B cell (primary cell): ENCODE data around the gene C16orf92. TPM values are rescaled to one million over a fixed set of nuclear protein-coding genes. Genes with fewer than 3 reads are reported as not detected.

ENCODE experiments used
- ATAC-seq: fragments of 200-7000 bp; cut with Tn5 transposase; one replicate; pipeline ENCODE4 v1.10.0; 2021; ENCODE audit warnings: low read depth, mild to moderate bottlenecking, moderate number of reproducible peaks, moderate library complexity
- CTCF ChIA-PET: fragments of 350-600 bp; sonication (Branson Sonifier 250); formaldehyde crosslinking; loops from one replicate; lab custom pipeline; 2021; ENCODE audit warnings: antibody characterized with exemption, inconsistent platforms; lab: Charles Lee
- POLR2A ChIA-PET: fragments of 350-600 bp; sonication (Branson Sonifier 250); formaldehyde crosslinking; loops from one replicate; lab custom pipeline; 2021; ENCODE audit warnings: antibody characterized with exemption; lab: Charles Lee
- DNase-seq: peaks from one replicate; pipeline ENCODE4 v3.0.0; 2013
- H2AFZ ChIP-seq: 2 replicates; pipeline ENCODE4 v1.6.1; 2012; ENCODE audit warnings: mild to moderate bottlenecking, low read depth, low read length; ENCODE audit not compliant: insufficient read depth, poor library complexity, severe bottlenecking
- H3K27ac ChIP-seq, 2 donors: 1 replicate in 1 of 2; 2 replicates in 1 of 2; pipeline ENCODE4 v1.5.1; 2012 to 2013; ENCODE audit warnings: low read length in 2 of 2, mild to moderate bottlenecking in 2 of 2, moderate library complexity in 1 of 2
- H3K27me3 ChIP-seq, 4 experiments: fragments of 200-600 bp in 1 of 4; sonication (generic) in 1 of 4; replicated peaks in 1 of 4; 1 replicate in 2 of 4; 2 replicates in 2 of 4; pipeline versions ENCODE4 v1.6.1 to v1.7.0; 2013 to 2016; ENCODE audit warnings: low read length in 3 of 4, mild to moderate bottlenecking in 2 of 4, mixed read lengths in 1 of 4, moderate library complexity in 1 of 4; ENCODE audit not compliant: insufficient read depth in 4 of 4, control insufficient read depth in 3 of 4; ENCODE audit errors: control extremely low read depth in 1 of 4
- H3K36me3 ChIP-seq, 2 experiments: replicated peaks in 1 of 2; 1 replicate in 1 of 2; 2 replicates in 1 of 2; pipeline versions ENCODE4 v1.6.1 to v1.7.1; 2013; ENCODE audit warnings: low read length in 1 of 2; ENCODE audit not compliant: insufficient read depth in 2 of 2, control insufficient read depth in 1 of 2; ENCODE audit errors: control extremely low read depth in 1 of 2, extremely low read depth in 1 of 2
- H3K4me1 ChIP-seq, 2 donors: fragments of 200-600 bp in 1 of 2; sonication (generic) in 1 of 2; 1 replicate in 1 of 2; 2 replicates in 1 of 2; pipeline versions ENCODE4 v1.5.1 to v1.6.1; 2013 to 2017; ENCODE audit warnings: low read length in 2 of 2; ENCODE audit not compliant: control insufficient read depth in 2 of 2, insufficient read depth in 2 of 2
- H3K4me2 ChIP-seq: replicated peaks from 2 replicates; pipeline ENCODE3; 2012; ENCODE audit warnings: mild to moderate bottlenecking, low read depth, low read length; ENCODE audit not compliant: poor library complexity, severe bottlenecking
- H3K4me3 ChIP-seq, 5 experiments: fragments of 200-600 bp in 1 of 5; sonication (generic) in 1 of 5; 1 replicate in 3 of 5; 2 replicates in 2 of 5; pipeline versions ENCODE4 v1.5.1 to v1.7.0; 2011 to 2016; ENCODE audit warnings: low read length in 4 of 5, mild to moderate bottlenecking in 4 of 5, low read depth in 2 of 5, control low read depth in 1 of 5, moderate library complexity in 1 of 5; ENCODE audit not compliant: insufficient read depth in 1 of 5; ENCODE audit errors: control extremely low read depth in 1 of 5, extremely low read depth in 1 of 5
- H3K79me2 ChIP-seq: fragments of 200-600 bp; sonication (generic); one replicate; pipeline ENCODE4 v1.6.0; 2016; ENCODE audit warnings: low read length; ENCODE audit not compliant: control insufficient read depth, insufficient read depth
- H3K9ac ChIP-seq: fragments of 200-600 bp; sonication (generic); 2 replicates; pipeline ENCODE4 v1.6.1; 2017; ENCODE audit warnings: mild to moderate bottlenecking, low read length, moderate library complexity
- H3K9me3 ChIP-seq, 3 donors: one replicate each; pipeline versions ENCODE4 v1.6.1 to v1.7.1; 2013; ENCODE audit warnings: low read length in 2 of 3; ENCODE audit not compliant: control insufficient read depth in 2 of 3, insufficient read depth in 1 of 3; ENCODE audit errors: control extremely low read depth in 1 of 3
- H4K20me1 ChIP-seq: 2 replicates; pipeline ENCODE4 v1.6.0; 2012; ENCODE audit warnings: mild to moderate bottlenecking, low read length; ENCODE audit not compliant: insufficient read depth, control insufficient read depth, poor library complexity, severe bottlenecking
- H3K27ac Mint-ChIP-seq: one replicate; pipeline ENCODE4 v1.8.0; 2021; ENCODE audit warnings: mixed read lengths
- H3K27me3 Mint-ChIP-seq: one replicate; pipeline ENCODE4 v1.8.0; 2021; ENCODE audit warnings: mixed read lengths
- H3K4me1 Mint-ChIP-seq: one replicate; pipeline ENCODE4 v1.8.0; 2021; ENCODE audit warnings: mixed read lengths
- H3K4me3 Mint-ChIP-seq: one replicate; pipeline ENCODE4 v1.8.0; 2021; ENCODE audit warnings: mixed read lengths
- H3K9me3 Mint-ChIP-seq: one replicate; pipeline ENCODE4 v1.8.0; 2022; ENCODE audit warnings: mixed read lengths; ENCODE audit not compliant: insufficient read depth
- EZH2 ChIP-seq: IDR thresholded peaks from 2 replicates; pipeline ENCODE4 v1.6.1; 2012; ENCODE audit warnings: borderline replicate concordance, low read depth, mild to moderate bottlenecking, moderate library complexity, low read length; ENCODE audit not compliant: insufficient read depth, poor library complexity, severe bottlenecking
- WGBS: methylation state at CpG from one replicate; pipeline ENCODE4 v1.1.5; 2013; ENCODE audit warnings: missing lambda C conversion rate; ENCODE audit not compliant: insufficient coverage; 5-methylcytosine and 5-hydroxymethylcytosine counted together
- intact Hi-C: fragments of 100-400 bp; cut with micrococcal nuclease; formaldehyde crosslinking; loops from one replicate; pipeline ENCODE4 v1.10.0; 2022
- polyA plus RNA-seq: library from polyadenylated mRNA; depleted of rRNA; stranded (reverse); fragments of >200 nt; gene quantifications from 2 replicates; pipeline ENCODE4 v1.2.3, GENCODE V29; 2012
- total RNA-seq, 2 donors: library from RNA; stranded (reverse); fragments of 120-200 nt in 1 of 2; gene quantifications; 1 replicate in 1 of 2; 2 replicates in 1 of 2; pipeline versions ENCODE4 v1.2.3 to v1.2.4, GENCODE V29; 2013 to 2022
- TF ChIP-seq, protein P1 (sequence below): fragments of 200-600 bp; IDR thresholded peaks from one replicate; pipeline ENCODE4 v1.8.0; 2022; ENCODE audit warnings: antibody characterized with exemption, mild to moderate bottlenecking

C16orf92 gene
- total and polyA plus RNA-seq, 2 donors (not counting 1 experiment from before 2014, with no cell fraction given), result not detected

DNA sequence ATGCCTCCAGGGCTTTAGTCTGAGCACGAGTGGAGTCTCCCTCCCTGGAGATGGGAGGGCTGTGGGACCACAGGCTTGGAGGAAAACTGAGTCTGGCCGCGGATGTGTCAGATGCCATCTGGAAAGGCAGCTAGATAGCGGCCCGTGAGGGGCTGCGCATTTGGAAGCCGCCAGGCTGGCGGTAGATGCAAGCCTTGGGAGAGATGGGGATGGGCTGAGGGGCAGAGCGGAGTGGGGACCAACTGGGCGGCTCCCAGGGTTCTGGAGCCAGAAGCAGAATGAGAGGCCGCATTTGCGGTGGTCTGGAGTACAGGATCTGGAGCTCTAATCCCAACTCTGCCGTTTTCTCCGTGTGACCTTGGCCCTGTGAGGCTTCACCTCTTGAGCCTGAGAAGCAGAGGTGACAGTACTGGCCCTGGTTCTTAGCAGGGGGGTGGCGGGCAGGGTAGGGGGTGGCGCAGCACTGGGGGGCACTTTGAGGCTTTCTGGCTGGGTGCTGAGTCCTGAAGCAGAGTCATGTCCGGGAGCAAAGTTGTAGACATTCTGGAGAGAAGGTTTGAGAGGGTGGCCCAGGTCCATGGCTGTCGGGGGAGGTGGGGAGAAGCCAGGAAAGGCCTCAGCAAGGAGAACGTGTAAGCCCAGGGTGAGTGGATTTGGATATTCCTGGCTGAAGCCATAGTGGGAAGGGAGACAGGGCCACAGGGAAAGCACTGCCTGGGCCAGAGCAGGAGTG is 20.2 kb upstream of the C16orf92 start:
- no peak for TF ChIP-seq EZH2
- TF ChIP-seq, protein P1, sequence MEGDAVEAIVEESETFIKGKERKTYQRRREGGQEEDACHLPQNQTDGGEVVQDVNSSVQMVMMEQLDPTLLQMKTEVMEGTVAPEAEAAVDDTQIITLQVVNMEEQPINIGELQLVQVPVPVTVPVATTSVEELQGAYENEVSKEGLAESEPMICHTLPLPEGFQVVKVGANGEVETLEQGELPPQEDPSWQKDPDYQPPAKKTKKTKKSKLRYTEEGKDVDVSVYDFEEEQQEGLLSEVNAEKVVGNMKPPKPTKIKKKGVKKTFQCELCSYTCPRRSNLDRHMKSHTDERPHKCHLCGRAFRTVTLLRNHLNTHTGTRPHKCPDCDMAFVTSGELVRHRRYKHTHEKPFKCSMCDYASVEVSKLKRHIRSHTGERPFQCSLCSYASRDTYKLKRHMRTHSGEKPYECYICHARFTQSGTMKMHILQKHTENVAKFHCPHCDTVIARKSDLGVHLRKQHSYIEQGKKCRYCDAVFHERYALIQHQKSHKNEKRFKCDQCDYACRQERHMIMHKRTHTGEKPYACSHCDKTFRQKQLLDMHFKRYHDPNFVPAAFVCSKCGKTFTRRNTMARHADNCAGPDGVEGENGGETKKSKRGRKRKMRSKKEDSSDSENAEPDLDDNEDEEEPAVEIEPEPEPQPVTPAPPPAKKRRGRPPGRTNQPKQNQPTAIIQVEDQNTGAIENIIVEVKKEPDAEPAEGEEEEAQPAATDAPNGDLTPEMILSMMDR, result no peak
- Histone ChIP-seq H3K9me3 (no peaks in the 10 kb centered on the region), H3K36me3 (peaks cover 0 to 42% of the 10 kb centered on the region in 2 experiments), H3K27ac (no peak overlapping the region), H3K9ac (no peak overlapping the region), H3K79me2 (no peaks in the 10 kb centered on the region), H3K4me3 (no peak overlapping the region), H3K27me3 (no peaks in the 10 kb centered on the region), H2AFZ (no peak overlapping the region), H3K4me1 (peaks cover 4 to 13% of the 10 kb centered on the region in 2 donors), H4K20me1 (peaks cover 17% of the 10 kb centered on the region), H3K4me2 (no peak overlapping the region)
- H3K9me3 Mint-ChIP-seq, result no peaks in the 10 kb centered on the region
- peaks cover 18% of the 10 kb centered on the region for H3K4me1 Mint-ChIP-seq
- POLR2A ChIA-PET, result interaction anchor here (0.7 to 1.1 kb wide), 2 partner anchors 12 to 192 kb away, joined by 3 to 6 read pairs; no protein-coding TSS in a partner anchor
- no peak overlapping the region for H3K27ac Mint-ChIP-seq
- intact Hi-C loops, result no loop called here
- no peak for ATAC-seq
- no peak overlapping the region for H3K4me3 Mint-ChIP-seq
- no peak for DNase-seq
- WGBS, result 92% methylated on average over 19 of the region's 19 CpGs
- no peaks in the 10 kb centered on the region for H3K27me3 Mint-ChIP-seq
- CTCF ChIA-PET, result interaction anchor here (0.6 to 1.5 kb wide), 4 partner anchors 29 to 174 kb away, joined by 3 to 6 read pairs (median 4); partner anchors contain the start of gene TAOK2
